Ishikawa (cell line): ENCODE data around the gene IFI35.
A peak's percentile ranks its signal among the peaks of the same experiment; 100 is the strongest.

Experiments
- CEBPB ChIP-seq: IDR thresholded peaks from 2 replicates; pipeline ENCODE4 v1.6.1; 2012
- CREB1 ChIP-seq: IDR thresholded peaks from 2 replicates; pipeline ENCODE4 v1.6.1; 2012; ENCODE audit warnings: low read depth
- EP300 ChIP-seq: IDR thresholded peaks from 2 replicates; pipeline ENCODE4 v1.6.1; 2012; ENCODE audit warnings: borderline replicate concordance
- FOXM1 ChIP-seq: IDR thresholded peaks from 2 replicates; pipeline ENCODE4 v1.6.1; 2012; ENCODE audit warnings: low read depth, borderline replicate concordance
- MAX ChIP-seq: IDR thresholded peaks from 2 replicates; pipeline ENCODE4 v1.6.1; 2012
- RAD21 ChIP-seq: IDR thresholded peaks from 2 replicates; pipeline ENCODE4 v1.6.1; 2012; ENCODE audit warnings: low read depth
- TAF1 ChIP-seq: IDR thresholded peaks from 2 replicates; pipeline ENCODE4 v1.6.1; 2012; ENCODE audit warnings: low read depth, mild to moderate bottlenecking
- TCF12 ChIP-seq: IDR thresholded peaks from 2 replicates; pipeline ENCODE4 v1.6.1; 2012; ENCODE audit warnings: low read depth
- USF1 ChIP-seq: IDR thresholded peaks from 2 replicates; pipeline ENCODE4 v1.6.1; 2012
- ZBTB7A ChIP-seq: IDR thresholded peaks from 2 replicates; pipeline ENCODE4 v1.6.1; 2012; ENCODE audit warnings: low read depth
- TF ChIP-seq, protein P1 (sequence below): IDR thresholded peaks from 2 replicates; pipeline ENCODE4 v1.6.1; 2012; ENCODE audit warnings: low read depth, mild to moderate bottlenecking

- TF ChIP-seq ZBTB7A, result 0 out of 2 replicates have a peak, but pooled peaks have one; percentile 28
- peak; percentile 28; the same call in 1 of the 2 replicates for TF ChIP-seq USF1
- peak; percentile 53; the same call in 1 of the 2 replicates for TF ChIP-seq TCF12
- TF ChIP-seq, protein P1, sequence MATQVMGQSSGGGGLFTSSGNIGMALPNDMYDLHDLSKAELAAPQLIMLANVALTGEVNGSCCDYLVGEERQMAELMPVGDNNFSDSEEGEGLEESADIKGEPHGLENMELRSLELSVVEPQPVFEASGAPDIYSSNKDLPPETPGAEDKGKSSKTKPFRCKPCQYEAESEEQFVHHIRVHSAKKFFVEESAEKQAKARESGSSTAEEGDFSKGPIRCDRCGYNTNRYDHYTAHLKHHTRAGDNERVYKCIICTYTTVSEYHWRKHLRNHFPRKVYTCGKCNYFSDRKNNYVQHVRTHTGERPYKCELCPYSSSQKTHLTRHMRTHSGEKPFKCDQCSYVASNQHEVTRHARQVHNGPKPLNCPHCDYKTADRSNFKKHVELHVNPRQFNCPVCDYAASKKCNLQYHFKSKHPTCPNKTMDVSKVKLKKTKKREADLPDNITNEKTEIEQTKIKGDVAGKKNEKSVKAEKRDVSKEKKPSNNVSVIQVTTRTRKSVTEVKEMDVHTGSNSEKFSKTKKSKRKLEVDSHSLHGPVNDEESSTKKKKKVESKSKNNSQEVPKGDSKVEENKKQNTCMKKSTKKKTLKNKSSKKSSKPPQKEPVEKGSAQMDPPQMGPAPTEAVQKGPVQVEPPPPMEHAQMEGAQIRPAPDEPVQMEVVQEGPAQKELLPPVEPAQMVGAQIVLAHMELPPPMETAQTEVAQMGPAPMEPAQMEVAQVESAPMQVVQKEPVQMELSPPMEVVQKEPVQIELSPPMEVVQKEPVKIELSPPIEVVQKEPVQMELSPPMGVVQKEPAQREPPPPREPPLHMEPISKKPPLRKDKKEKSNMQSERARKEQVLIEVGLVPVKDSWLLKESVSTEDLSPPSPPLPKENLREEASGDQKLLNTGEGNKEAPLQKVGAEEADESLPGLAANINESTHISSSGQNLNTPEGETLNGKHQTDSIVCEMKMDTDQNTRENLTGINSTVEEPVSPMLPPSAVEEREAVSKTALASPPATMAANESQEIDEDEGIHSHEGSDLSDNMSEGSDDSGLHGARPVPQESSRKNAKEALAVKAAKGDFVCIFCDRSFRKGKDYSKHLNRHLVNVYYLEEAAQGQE, result no peak
- no peak for TF ChIP-seq CEBPB
- TF ChIP-seq MAX, result peak; percentile 97
- no peak for TF ChIP-seq FOXM1
- peak; percentile 89 for TF ChIP-seq CREB1
- TF ChIP-seq RAD21, result no peak
- 0 out of 2 replicates have a peak, but pooled peaks have one; percentile 15 for TF ChIP-seq EP300
- peak; percentile 87 for TF ChIP-seq TAF1
Observed at GRCh38 chr17:42964161-42964932, 42.2 kb upstream of the IFI35 start, which contains the start of gene AARSD1.
